ENCODE results near the gene NBAS.

NBAS gene

DNA sequence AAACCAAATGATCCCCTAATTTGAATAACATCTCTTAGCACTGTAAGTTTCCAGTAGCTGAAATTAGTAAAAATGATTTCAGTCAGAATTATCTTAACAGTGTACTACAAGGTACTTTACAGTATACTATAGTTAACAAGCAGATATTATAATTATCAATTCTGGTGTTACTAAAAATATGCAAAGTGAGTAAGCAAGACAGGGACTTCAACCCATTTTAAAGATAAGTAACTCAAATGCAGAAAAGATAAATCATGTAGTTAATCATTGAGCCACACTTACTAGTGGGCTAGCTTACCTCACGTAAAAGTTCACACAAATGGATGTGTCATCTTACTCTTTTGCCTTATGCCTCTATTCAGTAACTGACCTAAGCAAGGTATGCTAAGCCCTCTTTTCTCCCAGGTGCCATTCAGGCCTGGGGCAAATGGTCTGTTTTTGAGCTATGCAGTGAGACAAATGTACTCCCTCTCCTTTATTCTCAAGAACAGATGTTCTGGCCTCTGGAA lies 101.0 kb downstream of the NBAS start:
- H3K4me3 ChIP-seq (ENCODE audit: low read depth, low read length) = no peak overlapping the region
- no peaks in the 10 kb centered on the region for H3K79me2 ChIP-seq (ENCODE audit: control insufficient read depth, insufficient read depth, low read length, unreplicated experiment)
- H3K36me3 ChIP-seq (ENCODE audit: insufficient read depth, low read length) = peaks cover 8% of the 10 kb centered on the region; the same call in 1 of the 2 replicates
- H2AFZ ChIP-seq (ENCODE audit: low read length, unreplicated experiment) = no peak overlapping the region
- H3K27ac ChIP-seq (ENCODE audit: low read depth, low read length) = no peak overlapping the region
- no peaks in the 10 kb centered on the region for H3K27me3 ChIP-seq (ENCODE audit: insufficient read depth, low read length)
- no peaks in the 10 kb centered on the region for H3K4me1 ChIP-seq (ENCODE audit: control insufficient read depth, insufficient read depth, low read length, unreplicated experiment)

GRCh38 chr2:15458277-15458676 lies 102.9 kb downstream of the NBAS start:
- Histone ChIP-seq H3K36me3 (ENCODE audit: insufficient read depth, low read length) (peaks cover 4% of the 10 kb centered on the region), H2AFZ (ENCODE audit: low read length, unreplicated experiment) (no peak overlapping the region), H3K27ac (ENCODE audit: low read depth, low read length) (no peak overlapping the region), H3K27me3 (ENCODE audit: insufficient read depth, low read length) (no peaks in the 10 kb centered on the region), H3K79me2 (ENCODE audit: control insufficient read depth, insufficient read depth, low read length, unreplicated experiment) (no peaks in the 10 kb centered on the region), H3K4me1 (ENCODE audit: control insufficient read depth, insufficient read depth, low read length, unreplicated experiment) (no peaks in the 10 kb centered on the region), H3K4me3 (ENCODE audit: low read depth, low read length) (no peak overlapping the region)

DNA sequence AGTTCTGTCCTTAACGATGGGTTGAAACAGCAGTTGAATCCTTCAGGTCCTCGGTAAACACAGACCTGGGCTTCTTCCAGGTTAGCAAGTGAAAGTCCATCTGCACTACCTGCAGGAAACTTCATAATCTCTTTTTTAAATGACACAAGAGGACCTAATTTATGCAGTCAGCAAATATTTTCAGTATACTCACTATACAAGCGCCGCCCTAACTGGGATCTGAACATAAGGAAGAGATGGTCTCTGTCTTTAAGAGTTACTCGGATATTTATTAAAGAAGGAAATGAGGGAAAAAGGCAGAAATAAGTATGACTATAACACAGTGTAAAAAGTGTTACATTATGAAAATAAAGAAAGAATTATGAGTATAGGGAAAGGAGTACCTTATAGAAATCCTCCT lies 103.3 kb downstream of the NBAS start:
- peaks cover 4% of the 10 kb centered on the region for H3K36me3 ChIP-seq (ENCODE audit: insufficient read depth, low read length)
- H3K27me3 ChIP-seq (ENCODE audit: insufficient read depth, low read length) = no peaks in the 10 kb centered on the region

DNA sequence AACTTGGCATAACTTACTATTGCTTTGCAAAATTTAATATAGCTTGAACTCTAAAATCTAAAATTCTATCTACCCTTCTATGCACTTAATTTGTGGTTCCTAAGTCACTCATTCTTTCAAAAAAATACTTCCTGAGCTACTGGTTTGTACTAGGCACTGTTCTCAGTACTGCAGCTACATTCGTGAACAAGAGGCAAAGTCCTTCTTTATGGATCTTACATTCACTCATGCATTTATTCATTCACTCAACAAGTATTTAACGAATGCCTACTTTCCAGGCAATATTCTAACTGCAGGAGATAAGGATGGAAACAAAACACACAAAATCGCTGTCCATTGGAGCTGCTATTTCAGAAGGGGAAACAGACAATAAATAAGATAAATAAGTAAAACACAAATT lies 104.8 kb downstream of the NBAS start:
- no peaks in the 10 kb centered on the region for H3K4me1 ChIP-seq (ENCODE audit: control insufficient read depth, insufficient read depth, low read length, unreplicated experiment)
- no peak overlapping the region for H3K4me3 ChIP-seq (ENCODE audit: low read depth, low read length)

More for the DNA sequence above, 103.3 kb downstream of the NBAS start:
- H3K27ac ChIP-seq (ENCODE audit: low read depth, low read length) = no peak overlapping the region
- H3K4me3 ChIP-seq (ENCODE audit: low read depth, low read length) = no peak overlapping the region
- no peaks in the 10 kb centered on the region for H3K79me2 ChIP-seq (ENCODE audit: control insufficient read depth, insufficient read depth, low read length, unreplicated experiment)
- H3K4me1 ChIP-seq (ENCODE audit: control insufficient read depth, insufficient read depth, low read length, unreplicated experiment) = no peaks in the 10 kb centered on the region
- H2AFZ ChIP-seq (ENCODE audit: low read length, unreplicated experiment) = no peak overlapping the region

DNA sequence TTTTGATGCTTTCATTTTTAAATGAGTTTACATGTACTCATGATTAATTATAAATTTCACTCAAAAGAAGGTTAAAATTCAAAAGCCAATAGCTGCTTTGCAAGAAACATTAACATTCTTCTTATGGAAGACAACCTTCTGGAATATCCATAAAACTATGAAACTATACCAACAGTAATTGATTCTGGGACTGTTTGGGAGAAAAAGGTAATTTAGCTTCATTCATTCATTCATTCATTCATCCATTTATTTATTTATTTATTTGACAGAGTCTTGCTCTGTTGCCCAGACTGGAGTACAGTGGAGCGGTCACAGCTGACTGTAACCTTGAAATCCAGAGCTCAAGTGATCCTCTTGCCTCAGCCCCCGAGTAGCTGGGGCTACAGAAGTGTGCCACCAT lies 110.3 kb downstream of the NBAS start:
- Histone ChIP-seq H3K36me3 (ENCODE audit: insufficient read depth, low read length) (peaks cover 11% of the 10 kb centered on the region), H3K27me3 (ENCODE audit: insufficient read depth, low read length) (no peaks in the 10 kb centered on the region), H2AFZ (ENCODE audit: low read length, unreplicated experiment) (no peak overlapping the region), H3K27ac (ENCODE audit: low read depth, low read length) (no peak overlapping the region), H3K4me1 (ENCODE audit: control insufficient read depth, insufficient read depth, low read length, unreplicated experiment) (no peaks in the 10 kb centered on the region), H3K79me2 (ENCODE audit: control insufficient read depth, insufficient read depth, low read length, unreplicated experiment) (no peaks in the 10 kb centered on the region), H3K4me3 (ENCODE audit: low read depth, low read length) (no peak overlapping the region)

More for the DNA sequence above, 104.8 kb downstream of the NBAS start:
- Histone ChIP-seq H3K79me2 (ENCODE audit: control insufficient read depth, insufficient read depth, low read length, unreplicated experiment) (no peaks in the 10 kb centered on the region), H3K27ac (ENCODE audit: low read depth, low read length) (no peak overlapping the region), H3K36me3 (ENCODE audit: insufficient read depth, low read length) (peaks cover 4% of the 10 kb centered on the region), H2AFZ (ENCODE audit: low read length, unreplicated experiment) (no peak overlapping the region), H3K27me3 (ENCODE audit: insufficient read depth, low read length) (no peaks in the 10 kb centered on the region)

- no peaks in the 10 kb centered on the region for H3K79me2 ChIP-seq (ENCODE audit: control insufficient read depth, insufficient read depth, low read length, unreplicated experiment)
- H3K4me3 ChIP-seq (ENCODE audit: low read depth, low read length) = no peak overlapping the region
- no peak overlapping the region for H2AFZ ChIP-seq (ENCODE audit: low read length, unreplicated experiment)
- no peak overlapping the region for H3K27ac ChIP-seq (ENCODE audit: low read depth, low read length)
- H3K4me1 ChIP-seq (ENCODE audit: control insufficient read depth, insufficient read depth, low read length, unreplicated experiment) = no peaks in the 10 kb centered on the region
- H3K27me3 ChIP-seq (ENCODE audit: insufficient read depth, low read length) = no peaks in the 10 kb centered on the region
- peaks cover 9% of the 10 kb centered on the region for H3K36me3 ChIP-seq (ENCODE audit: insufficient read depth, low read length)
Observed at GRCh38 chr2:15449556-15450236, 111.4 kb downstream of the NBAS start.

DNA sequence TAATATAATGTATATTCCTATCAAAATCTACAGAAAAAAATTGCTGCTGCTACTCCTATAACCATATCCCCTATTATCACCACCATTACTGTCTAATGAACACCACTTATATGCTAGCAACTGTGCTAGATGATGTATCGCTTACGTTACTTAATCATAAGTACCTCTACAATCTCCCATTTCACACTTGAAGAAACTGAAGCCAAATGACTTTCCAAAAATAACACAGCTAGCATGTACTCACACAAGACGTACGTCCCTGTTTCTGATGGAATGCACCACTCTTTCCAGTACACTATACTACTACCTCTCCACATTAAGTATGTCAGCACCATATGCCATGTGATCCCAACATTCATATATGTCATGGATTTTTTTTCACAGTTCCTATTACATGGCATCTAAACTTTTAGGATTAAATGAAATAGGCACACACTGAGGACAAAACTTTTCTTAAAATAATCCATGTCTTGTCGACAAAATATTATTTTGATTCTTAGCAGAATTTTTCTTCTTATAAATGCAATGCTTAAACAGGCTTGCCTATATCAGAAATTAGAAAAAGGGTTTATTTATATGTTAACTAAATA lies 112.8 kb downstream of the NBAS start:
- H3K4me3 ChIP-seq (ENCODE audit: low read depth, low read length) = no peak overlapping the region
- H3K27me3 ChIP-seq (ENCODE audit: insufficient read depth, low read length) = no peaks in the 10 kb centered on the region
- peaks cover 9% of the 10 kb centered on the region; the same call in 1 of the 2 replicates for H3K36me3 ChIP-seq (ENCODE audit: insufficient read depth, low read length)
- H3K79me2 ChIP-seq (ENCODE audit: control insufficient read depth, insufficient read depth, low read length, unreplicated experiment) = no peaks in the 10 kb centered on the region
- no peak overlapping the region for H2AFZ ChIP-seq (ENCODE audit: low read length, unreplicated experiment)
- no peak overlapping the region for H3K27ac ChIP-seq (ENCODE audit: low read depth, low read length)
- no peaks in the 10 kb centered on the region for H3K4me1 ChIP-seq (ENCODE audit: control insufficient read depth, insufficient read depth, low read length, unreplicated experiment)

- Histone ChIP-seq H3K4me3 (ENCODE audit: low read depth, low read length) (no peak overlapping the region), H3K27ac (ENCODE audit: low read depth, low read length) (no peak overlapping the region), H3K4me1 (ENCODE audit: control insufficient read depth, insufficient read depth, low read length, unreplicated experiment) (no peaks in the 10 kb centered on the region), H3K79me2 (ENCODE audit: control insufficient read depth, insufficient read depth, low read length, unreplicated experiment) (no peaks in the 10 kb centered on the region), H2AFZ (ENCODE audit: low read length, unreplicated experiment) (no peak overlapping the region), H3K27me3 (ENCODE audit: insufficient read depth, low read length) (no peaks in the 10 kb centered on the region), H3K36me3 (ENCODE audit: insufficient read depth, low read length) (peaks cover 9% of the 10 kb centered on the region; the same call in 1 of the 2 replicates)
Observed at GRCh38 chr2:15447381-15447780, 113.8 kb downstream of the NBAS start.

GRCh38 chr2:15446961-15447360 lies 114.2 kb downstream of the NBAS start:
- Histone ChIP-seq H3K27me3 (ENCODE audit: insufficient read depth, low read length) (no peaks in the 10 kb centered on the region), H3K27ac (ENCODE audit: low read depth, low read length) (no peak overlapping the region), H3K36me3 (ENCODE audit: insufficient read depth, low read length) (peaks cover 9% of the 10 kb centered on the region; the same call in 1 of the 2 replicates), H3K79me2 (ENCODE audit: control insufficient read depth, insufficient read depth, low read length, unreplicated experiment) (no peaks in the 10 kb centered on the region), H3K4me1 (ENCODE audit: control insufficient read depth, insufficient read depth, low read length, unreplicated experiment) (no peaks in the 10 kb centered on the region), H2AFZ (ENCODE audit: low read length, unreplicated experiment) (no peak overlapping the region), H3K4me3 (ENCODE audit: low read depth, low read length) (no peak overlapping the region)

DNA sequence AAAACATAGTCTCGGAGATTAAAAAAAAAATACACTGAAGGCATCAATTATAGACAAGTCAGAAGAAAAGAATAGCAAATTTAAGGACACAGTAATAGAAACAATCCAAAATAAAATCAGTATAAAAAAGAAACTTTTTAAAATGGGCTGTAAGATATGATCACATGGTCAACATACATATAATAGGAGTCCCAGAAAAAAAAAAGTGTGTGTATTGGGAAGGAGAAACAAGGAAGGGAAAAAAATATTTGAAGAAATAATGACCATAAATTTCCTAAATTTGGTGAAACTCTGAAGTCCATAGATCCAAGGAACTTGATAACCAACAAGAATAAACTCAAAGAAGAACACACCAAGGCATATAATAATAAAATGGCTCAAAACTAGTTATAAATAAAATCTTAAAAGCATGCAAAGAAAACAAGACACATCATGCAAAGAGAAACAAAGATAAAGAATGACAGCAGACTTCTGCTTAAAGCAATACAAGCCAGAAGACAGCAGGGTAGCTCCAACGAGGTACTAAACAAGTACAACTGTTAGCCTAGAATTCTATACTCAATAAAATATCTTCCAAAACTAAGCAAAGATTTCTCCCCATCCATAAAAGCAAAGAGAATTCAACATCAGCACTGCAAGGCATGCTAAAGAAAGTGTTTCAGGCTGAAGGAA lies 115.1 kb downstream of the NBAS start:
- H3K36me3 ChIP-seq (ENCODE audit: insufficient read depth, low read length) = peaks cover 9% of the 10 kb centered on the region; the same call in 1 of the 2 replicates
- H3K4me3 ChIP-seq (ENCODE audit: low read depth, low read length) = no peak overlapping the region
- no peaks in the 10 kb centered on the region for H3K79me2 ChIP-seq (ENCODE audit: control insufficient read depth, insufficient read depth, low read length, unreplicated experiment)
- no peaks in the 10 kb centered on the region for H3K4me1 ChIP-seq (ENCODE audit: control insufficient read depth, insufficient read depth, low read length, unreplicated experiment)
- H2AFZ ChIP-seq (ENCODE audit: low read length, unreplicated experiment) = no peak overlapping the region
- H3K27ac ChIP-seq (ENCODE audit: low read depth, low read length) = no peak overlapping the region
- H3K27me3 ChIP-seq (ENCODE audit: insufficient read depth, low read length) = no peaks in the 10 kb centered on the region

All from ACC112 (cell line).